Ascending aorta (tissue), 2 donors: ENCODE data around the gene JMY. TPM values are rescaled to one million over a fixed set of nuclear protein-coding genes. Genes with fewer than 3 reads are reported as not detected.

Experiments
- DNase-seq, 2 donors: peaks; one replicate each; pipeline ENCODE4 v3.0.0-alpha.2; 2019; ENCODE audit warnings: low spot score in 2 of 2
- H3K27ac ChIP-seq, 2 donors: fragments of 200-600 bp; sonication (generic); one replicate each; pipeline ENCODE4 v1.5.1; 2016 to 2017; ENCODE audit warnings: mild to moderate bottlenecking in 1 of 2
- H3K27me3 ChIP-seq: fragments of 200-600 bp; sonication (generic); one replicate; pipeline ENCODE4 v1.5.1; 2017
- H3K36me3 ChIP-seq, 2 donors: fragments of 200-600 bp; sonication (generic); one replicate each; pipeline ENCODE4 v1.5.1; 2016
- H3K4me1 ChIP-seq, 2 donors: fragments of 200-600 bp; sonication (generic); one replicate each; pipeline ENCODE4 v1.5.1; 2016 to 2017; ENCODE audit warnings: mild to moderate bottlenecking in 1 of 2
- H3K4me3 ChIP-seq, 2 donors: fragments of 200-600 bp; sonication (generic); one replicate each; pipeline ENCODE4 v1.5.1; 2016 to 2017; ENCODE audit warnings: mild to moderate bottlenecking in 1 of 2
- H3K9me3 ChIP-seq, 2 donors: fragments of 200-600 bp; sonication (generic); one replicate each; pipeline ENCODE4 v1.5.1; 2016
- CTCF ChIP-seq, 3 experiments: fragments of 200-600 bp in 2 of 3; fragments of 450-650 bp in 1 of 3; sonication (generic) in 2 of 3; IDR thresholded peaks; one replicate each; pipeline ENCODE4 v1.5.1; 2016 to 2019; ENCODE audit warnings: antibody characterized with exemption in 3 of 3, mild to moderate bottlenecking in 1 of 3, moderate library complexity in 1 of 3
- intact Hi-C: fragments of 100-400 bp; cut with DNase I; formaldehyde crosslinking; loops from one replicate; pipeline ENCODE4 v1.15.1; 2023
- total RNA-seq: library from RNA; depleted of rRNA; stranded (reverse); fragments of >200 nt; gene quantifications from one replicate; pipeline ENCODE4 v1.1.0, GENCODE V29; 2016

Gene JMY
- total RNA-seq, 1 donor from 2014 or later, result 5.2 TPM

GRCh38 chr5:79357398-79357797, 121.5 kb downstream of the JMY start:
- H3K36me3 ChIP-seq, result no peaks in the 10 kb centered on the region
- no peak for DNase-seq
- no peaks in the 10 kb centered on the region for H3K9me3 ChIP-seq
- H3K27ac ChIP-seq, result no peak overlapping the region
- no peaks in the 10 kb centered on the region for H3K4me1 ChIP-seq
- intact Hi-C loops, result no loop called here
- no peak overlapping the region for H3K4me3 ChIP-seq
- H3K27me3 ChIP-seq, result no peaks in the 10 kb centered on the region
- TF ChIP-seq CTCF (IDR thresholded peaks at IDR 0.05), result no peak

Other genes with a start within 250 kb of the JMY start
- 0.75 TPM for gene DMGDH, start 166.5 kb upstream of the JMY start, total RNA-seq
- 2.9 TPM for gene BHMT2, start 166.4 kb upstream of the JMY start, total RNA-seq
- not detected for gene BHMT, start 124.3 kb upstream of the JMY start, total RNA-seq